HCT116 (cell line): ENCODE results near the gene FAM50B. TPM values are rescaled to one million over a fixed set of nuclear protein-coding genes. Genes with fewer than 3 reads are reported as not detected.
"Not testable (repeated sequence)": the region's sequence is repeated elsewhere in the genome, so short reads cannot be mapped to it uniquely, and the experiment has no call there.

Source experiments
- ATAC-seq: fragments of 200-7000 bp; cut with Tn5 transposase; 2 replicates; pipeline ENCODE4 v1.9.1; 2020; ENCODE audit warnings: mild to moderate bottlenecking, moderate library complexity
- BruUV-seq: library from RNA; stranded (reverse); fragments of 400-500 nt; replicated peaks from 2 replicates; lab custom pipeline; 2021; lab: Mats Ljungman, UMichigan
- CTCF ChIA-PET: fragments of 300-600 bp; sonication (Branson Sonifier 250); formaldehyde crosslinking; loops from one replicate; lab custom pipeline; 2021; ENCODE audit warnings: antibody characterized with exemption; lab: Charles Lee
- POLR2A ChIA-PET: fragments of 300-600, 350-600 bp; sonication (Branson Sonifier 250); formaldehyde crosslinking; loops from one replicate; lab custom pipeline; 2021; ENCODE audit warnings: antibody characterized with exemption; lab: Charles Lee
- RAD21 ChIA-PET, 2 experiments: fragments of 300-600 bp; sonication (Branson Sonifier 250); formaldehyde crosslinking; loops; one replicate each; lab custom pipeline; 2023; ENCODE audit warnings: low total read pairs in 2 of 2; ENCODE audit not compliant: uncharacterized antibody in 2 of 2, unreplicated experiment in 2 of 2, low non-redundant PET in 1 of 2; lab: Charles Lee
- DNase-seq: peaks from one replicate; pipeline ENCODE4 v3.0.0-alpha.2; 2010; ENCODE audit warnings: low read depth, low spot score
- H2AFZ ChIP-seq: fragments of 200-600 bp; shearing (Covaris generic), sonication (generic); 2 replicates; pipeline ENCODE4 v1.6.1; 2017; ENCODE audit warnings: low read depth, mixed run types, mixed read lengths, antibody characterized with exemption, low read length; ENCODE audit not compliant: poor library complexity, severe bottlenecking
- H3K27ac ChIP-seq: 2 replicates; pipeline ENCODE4 v1.5.1; 2012; ENCODE audit warnings: low read depth, low read length
- H3K27me3 ChIP-seq: fragments of 200-600 bp; sonication (generic); 2 replicates; pipeline ENCODE4 v1.6.1; 2016; ENCODE audit warnings: mixed run types, low read length, mixed read lengths; ENCODE audit not compliant: insufficient read depth
- H3K36me3 ChIP-seq, 2 experiments: fragments of 200-500 bp in 1 of 2; fragments of 200-600 bp in 1 of 2; sonication (Bioruptor generic) in 1 of 2; sonication (generic) in 1 of 2; 2 replicates each; pipeline versions ENCODE4 v1.5.1 to v1.6.1; 2014 to 2016; ENCODE audit warnings: low read length in 2 of 2, inconsistent platforms in 1 of 2, mixed read lengths in 1 of 2, mixed run types in 1 of 2; ENCODE audit not compliant: insufficient read depth in 2 of 2, control insufficient read depth in 1 of 2
- H3K4me1 ChIP-seq, 2 experiments: fragments of 200-600 bp in 1 of 2; sonication (generic) in 1 of 2; 2 replicates each; pipeline versions ENCODE4 v1.5.1 to v1.6.1; 2012 to 2017; ENCODE audit warnings: low read length in 2 of 2, inconsistent platforms in 1 of 2, mild to moderate bottlenecking in 1 of 2, mixed read lengths in 1 of 2, mixed run types in 1 of 2, moderate library complexity in 1 of 2; ENCODE audit not compliant: insufficient read depth in 2 of 2, control insufficient read depth in 1 of 2
- H3K4me2 ChIP-seq: fragments of 200-600 bp; sonication (generic); 2 replicates; pipeline ENCODE4 v1.6.1; 2017; ENCODE audit warnings: mixed run types, low read length, mixed read lengths
- H3K4me3 ChIP-seq, 2 experiments: fragments of 200-600 bp in 1 of 2; sonication (generic) in 1 of 2; replicated peaks in 1 of 2; 2 replicates each; pipeline ENCODE4 v1.5.1; 2011 to 2016; ENCODE audit warnings: low read length in 2 of 2, control low read depth in 1 of 2, low read depth in 1 of 2, mild to moderate bottlenecking in 1 of 2, mixed read lengths in 1 of 2, mixed run types in 1 of 2
- H3K79me2 ChIP-seq: fragments of 200-600 bp; sonication (generic); 2 replicates; pipeline ENCODE4 v1.6.1; 2017; ENCODE audit warnings: mild to moderate bottlenecking, mixed run types, low read length, moderate library complexity, mixed read lengths; ENCODE audit not compliant: insufficient read depth
- H3K9ac ChIP-seq: fragments of 200-600 bp; sonication (generic); 2 replicates; pipeline ENCODE4 v1.6.1; 2016; ENCODE audit warnings: low read length, mixed read lengths
- H3K9me2 ChIP-seq: fragments of 200-600 bp; sonication (generic), shearing (Covaris generic); 2 replicates; pipeline ENCODE4 v1.6.1; 2017; ENCODE audit warnings: mixed run types, mild to moderate bottlenecking, moderate library complexity; ENCODE audit not compliant: insufficient read depth
- H3K9me3 ChIP-seq, 2 experiments: fragments of 200-500 bp in 1 of 2; fragments of 200-600 bp in 1 of 2; sonication (Bioruptor generic) in 1 of 2; sonication (generic) in 1 of 2; 2 replicates each; pipeline ENCODE4 v1.6.1; 2014 to 2017; ENCODE audit warnings: low read length in 2 of 2, mixed read lengths in 2 of 2, inconsistent platforms in 1 of 2, low read depth in 1 of 2, mild to moderate bottlenecking in 1 of 2, mixed run types in 1 of 2, moderate library complexity in 1 of 2; ENCODE audit not compliant: control insufficient read depth in 1 of 2, insufficient read depth in 1 of 2
- H4K20me1 ChIP-seq: fragments of 200-600 bp; sonication (generic), shearing (Covaris generic); 2 replicates; pipeline ENCODE4 v1.6.1; 2017; ENCODE audit warnings: mixed run types, mild to moderate bottlenecking, moderate library complexity; ENCODE audit not compliant: insufficient read depth
- RAD21 ChIP-seq: IDR thresholded peaks from 2 replicates; pipeline ENCODE4 v1.6.1; 2012; ENCODE audit warnings: low read depth, mild to moderate bottlenecking
- SRF ChIP-seq: IDR thresholded peaks from 2 replicates; pipeline ENCODE4 v1.6.1; 2012; ENCODE audit warnings: low read depth
- ZFX ChIP-seq: fragments of 450-650 bp; IDR thresholded peaks from 2 replicates; pipeline ENCODE4 v1.6.1; 2017
- intact Hi-C: fragments of 100-400 bp; cut with micrococcal nuclease; formaldehyde crosslinking; loops from 2 replicates; pipeline ENCODE4 v1.10.0; 2022
- total RNA-seq: library from RNA; stranded (reverse); gene quantifications from one replicate; pipeline ENCODE4 v1.2.1, GENCODE V29; 2021; ENCODE audit not compliant: unreplicated experiment
- TF ChIP-seq, protein P1 (sequence below): IDR thresholded peaks from 2 replicates; pipeline ENCODE4 v1.6.1; 2012; ENCODE audit warnings: low read depth
- TF ChIP-seq, protein P2 (sequence below): IDR thresholded peaks from 2 replicates; pipeline ENCODE4 v1.6.1; 2011; ENCODE audit warnings: mild to moderate bottlenecking, low read length, moderate library complexity; ENCODE audit not compliant: insufficient replicate concordance; ENCODE audit errors: extremely low read depth

The FAM50B gene
- total RNA-seq, 1 experiment from 2014 or later, result 0.86 TPM

DNA sequence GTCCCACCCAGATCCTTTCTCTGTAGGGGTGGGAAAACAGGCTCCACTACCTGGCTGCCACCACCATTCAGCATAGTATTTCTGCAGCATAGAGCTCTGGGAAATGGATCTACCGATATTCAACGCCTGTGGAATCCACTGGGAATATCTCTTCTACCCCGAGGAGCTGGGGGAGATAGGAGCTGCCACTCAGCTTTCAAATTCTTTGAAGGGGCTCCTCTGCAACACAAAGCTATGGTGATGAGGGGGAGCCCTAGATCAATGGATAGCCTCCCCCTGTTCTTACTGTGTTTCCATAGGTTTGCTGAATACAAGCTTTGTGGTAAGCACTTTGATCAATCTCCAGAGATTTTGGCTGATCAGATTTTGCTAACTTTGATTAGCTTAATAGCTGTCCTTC lies 12.9 kb downstream of the FAM50B start (continued):
- TF ChIP-seq, protein P1, sequence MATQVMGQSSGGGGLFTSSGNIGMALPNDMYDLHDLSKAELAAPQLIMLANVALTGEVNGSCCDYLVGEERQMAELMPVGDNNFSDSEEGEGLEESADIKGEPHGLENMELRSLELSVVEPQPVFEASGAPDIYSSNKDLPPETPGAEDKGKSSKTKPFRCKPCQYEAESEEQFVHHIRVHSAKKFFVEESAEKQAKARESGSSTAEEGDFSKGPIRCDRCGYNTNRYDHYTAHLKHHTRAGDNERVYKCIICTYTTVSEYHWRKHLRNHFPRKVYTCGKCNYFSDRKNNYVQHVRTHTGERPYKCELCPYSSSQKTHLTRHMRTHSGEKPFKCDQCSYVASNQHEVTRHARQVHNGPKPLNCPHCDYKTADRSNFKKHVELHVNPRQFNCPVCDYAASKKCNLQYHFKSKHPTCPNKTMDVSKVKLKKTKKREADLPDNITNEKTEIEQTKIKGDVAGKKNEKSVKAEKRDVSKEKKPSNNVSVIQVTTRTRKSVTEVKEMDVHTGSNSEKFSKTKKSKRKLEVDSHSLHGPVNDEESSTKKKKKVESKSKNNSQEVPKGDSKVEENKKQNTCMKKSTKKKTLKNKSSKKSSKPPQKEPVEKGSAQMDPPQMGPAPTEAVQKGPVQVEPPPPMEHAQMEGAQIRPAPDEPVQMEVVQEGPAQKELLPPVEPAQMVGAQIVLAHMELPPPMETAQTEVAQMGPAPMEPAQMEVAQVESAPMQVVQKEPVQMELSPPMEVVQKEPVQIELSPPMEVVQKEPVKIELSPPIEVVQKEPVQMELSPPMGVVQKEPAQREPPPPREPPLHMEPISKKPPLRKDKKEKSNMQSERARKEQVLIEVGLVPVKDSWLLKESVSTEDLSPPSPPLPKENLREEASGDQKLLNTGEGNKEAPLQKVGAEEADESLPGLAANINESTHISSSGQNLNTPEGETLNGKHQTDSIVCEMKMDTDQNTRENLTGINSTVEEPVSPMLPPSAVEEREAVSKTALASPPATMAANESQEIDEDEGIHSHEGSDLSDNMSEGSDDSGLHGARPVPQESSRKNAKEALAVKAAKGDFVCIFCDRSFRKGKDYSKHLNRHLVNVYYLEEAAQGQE, result no peak
- no peak for TF ChIP-seq RAD21

DNA sequence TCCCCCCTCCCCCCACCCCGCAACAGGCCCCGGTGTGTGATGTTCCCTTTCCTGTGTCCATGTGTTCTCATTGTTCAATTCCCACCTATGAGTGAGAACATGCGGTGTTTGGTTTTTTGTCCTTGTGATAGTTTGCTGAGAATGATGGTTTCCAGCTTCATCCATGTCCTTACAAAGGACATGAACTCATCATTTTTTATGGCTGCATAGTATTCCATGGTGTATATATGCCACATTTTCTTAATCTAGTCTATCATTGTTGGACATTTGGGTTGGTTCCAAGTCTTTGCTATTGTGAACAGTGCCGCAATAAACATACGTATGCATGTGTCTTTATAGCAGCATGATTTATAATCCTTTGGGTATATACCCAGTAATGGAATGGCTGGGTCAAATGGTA lies 14.1 kb downstream of the FAM50B start:
- POLR2A ChIA-PET, BruUV-seq, intact Hi-C loops, H3K36me3 ChIP-seq, H3K4me3 ChIP-seq, H3K27ac ChIP-seq, ATAC-seq, H4K20me1 ChIP-seq, H3K79me2 ChIP-seq, H2AFZ ChIP-seq, H3K9me3 ChIP-seq, H3K27me3 ChIP-seq, RAD21 ChIA-PET, H3K4me1 ChIP-seq, H3K9me2 ChIP-seq, H3K9ac ChIP-seq, H3K4me2 ChIP-seq, DNase-seq: not testable (repeated sequence)
- CTCF ChIA-PET, result interaction anchor here (1.3 kb wide), 1 partner anchor 115 kb away, joined by 3 read pairs; no protein-coding TSS in a partner anchor

DNA sequence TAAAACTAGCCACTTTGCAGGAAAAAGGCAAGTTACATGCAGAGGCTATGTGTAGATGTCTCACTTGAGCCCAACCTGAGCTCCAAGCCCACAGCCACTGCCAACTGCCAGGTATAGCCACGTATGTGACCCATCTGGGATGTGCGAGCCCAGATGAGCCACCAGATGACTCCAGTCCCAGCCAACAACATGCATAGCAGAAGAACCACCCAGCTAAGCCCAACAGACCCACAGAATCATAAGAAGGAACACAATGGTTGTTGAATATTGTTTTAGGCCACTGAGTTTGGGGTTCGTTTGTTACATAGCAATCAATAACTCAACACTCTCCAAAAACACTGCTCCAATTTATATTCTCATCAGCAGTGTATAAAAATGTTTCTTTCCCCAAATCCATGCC lies 16.3 kb downstream of the FAM50B start:
- no peaks in the 10 kb centered on the region for H3K79me2 ChIP-seq
- H2AFZ ChIP-seq, result no peak overlapping the region
- no peaks in the 10 kb centered on the region for H3K27me3 ChIP-seq
- H3K27ac ChIP-seq, result no peak overlapping the region
- no peak for TF ChIP-seq SRF
- TF ChIP-seq, protein P2, sequence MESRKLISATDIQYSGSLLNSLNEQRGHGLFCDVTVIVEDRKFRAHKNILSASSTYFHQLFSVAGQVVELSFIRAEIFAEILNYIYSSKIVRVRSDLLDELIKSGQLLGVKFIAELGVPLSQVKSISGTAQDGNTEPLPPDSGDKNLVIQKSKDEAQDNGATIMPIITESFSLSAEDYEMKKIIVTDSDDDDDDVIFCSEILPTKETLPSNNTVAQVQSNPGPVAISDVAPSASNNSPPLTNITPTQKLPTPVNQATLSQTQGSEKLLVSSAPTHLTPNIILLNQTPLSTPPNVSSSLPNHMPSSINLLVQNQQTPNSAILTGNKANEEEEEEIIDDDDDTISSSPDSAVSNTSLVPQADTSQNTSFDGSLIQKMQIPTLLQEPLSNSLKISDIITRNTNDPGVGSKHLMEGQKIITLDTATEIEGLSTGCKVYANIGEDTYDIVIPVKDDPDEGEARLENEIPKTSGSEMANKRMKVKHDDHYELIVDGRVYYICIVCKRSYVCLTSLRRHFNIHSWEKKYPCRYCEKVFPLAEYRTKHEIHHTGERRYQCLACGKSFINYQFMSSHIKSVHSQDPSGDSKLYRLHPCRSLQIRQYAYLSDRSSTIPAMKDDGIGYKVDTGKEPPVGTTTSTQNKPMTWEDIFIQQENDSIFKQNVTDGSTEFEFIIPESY, result no peak
- no peak for TF ChIP-seq ZFX
- H3K9me2 ChIP-seq, result no peaks in the 10 kb centered on the region; the same call in 1 of the 2 replicates
- H3K4me3 ChIP-seq, result no peak overlapping the region
- H4K20me1 ChIP-seq, result no peaks in the 10 kb centered on the region
- no peak overlapping the region for H3K4me2 ChIP-seq
- no TSS peak for BruUV-seq
- no peak overlapping the region for H3K9ac ChIP-seq
- POLR2A ChIA-PET, result no interaction called here
- CTCF ChIA-PET, result no interaction called here
- ATAC-seq, result no peak
- RAD21 ChIA-PET, result no interaction called here
- H3K4me1 ChIP-seq, result no peaks in the 10 kb centered on the region
- no peak for DNase-seq
- no peaks in the 10 kb centered on the region for H3K36me3 ChIP-seq
- no peaks in the 10 kb centered on the region for H3K9me3 ChIP-seq
- intact Hi-C loops, result no loop called here
